Gastrocnemius medialis (tissue), 4 donors: ENCODE results near the gene ENOX1. TPM values are rescaled to one million over a fixed set of nuclear protein-coding genes. Genes with fewer than 3 reads are reported as not detected.

Source experiments
- ATAC-seq, 2 donors: fragments of 150-250 bp; one replicate each; pipeline ENCODE4 v1.9.1; 2016
- DNase-seq, 2 donors: peaks; one replicate each; pipeline ENCODE4 v3.0.0-alpha.2; 2019
- H3K27ac ChIP-seq, 4 donors: fragments of 200-600 bp; sonication (generic); 1 replicate in 1 of 4; 2 replicates in 3 of 4; pipeline ENCODE4 v1.5.1; 2016 to 2018; ENCODE audit warnings: mild to moderate bottlenecking in 2 of 4, moderate library complexity in 1 of 4
- H3K27me3 ChIP-seq, 3 donors: fragments of 200-600 bp; sonication (generic) in 2 of 3; 1 replicate in 1 of 3; 2 replicates in 2 of 3; pipeline versions ENCODE4 v1.5.1 to v1.6.0; 2016 to 2019; ENCODE audit warnings: mild to moderate bottlenecking in 1 of 3, moderate library complexity in 1 of 3
- H3K36me3 ChIP-seq, 2 donors: fragments of 200-600 bp; sonication (generic) in 1 of 2; one replicate each; pipeline ENCODE4 v1.5.1; 2017 to 2018
- H3K4me1 ChIP-seq, 2 donors: fragments of 200-600 bp; sonication (generic) in 1 of 2; one replicate each; pipeline ENCODE4 v1.5.1; 2016 to 2017; ENCODE audit warnings: mild to moderate bottlenecking in 2 of 2
- H3K4me3 ChIP-seq, 4 donors: fragments of 200-600 bp; sonication (generic) in 3 of 4; 1 replicate in 1 of 4; 2 replicates in 3 of 4; pipeline ENCODE4 v1.5.1; 2016 to 2019; ENCODE audit warnings: mild to moderate bottlenecking in 2 of 4
- H3K9me3 ChIP-seq, 3 donors: fragments of 200-600 bp; sonication (generic) in 2 of 3; 1 replicate in 1 of 3; 2 replicates in 2 of 3; pipeline ENCODE4 v1.5.1; 2016 to 2019
- CTCF ChIP-seq, 5 experiments: fragments of 450-650 bp in 3 of 5; fragments of 200-600 bp in 2 of 5; sonication (generic) in 2 of 5; IDR thresholded peaks in 4 of 5; conservative IDR thresholded peaks in 1 of 5; 1 replicate in 4 of 5; 2 replicates in 1 of 5; pipeline ENCODE4 v1.5.1; 2016 to 2019; ENCODE audit warnings: antibody characterized with exemption in 5 of 5, mild to moderate bottlenecking in 3 of 5, moderate library complexity in 3 of 5
- POLR2A ChIP-seq, 2 donors: fragments of 450-650 bp; IDR thresholded peaks; one replicate each; pipeline ENCODE4 v1.6.1; 2017; ENCODE audit warnings: antibody characterized with exemption in 2 of 2, mild to moderate bottlenecking in 2 of 2, moderate library complexity in 2 of 2
- in situ Hi-C, 4 donors: fragments of 200-750 bp; cut with MboI; loops; one replicate each; pipeline versions ENCODE4 v1.15.0 to v1.8.0; 2017; ENCODE audit warnings: low sequenced_read_pairs in 4 of 4
- intact Hi-C: fragments of 100-400 bp; cut with DNase I; formaldehyde crosslinking; loops from one replicate; pipeline ENCODE4 v1.15.1; 2023; ENCODE audit warnings: low total_unique reads
- total RNA-seq, 4 donors: library from RNA; depleted of rRNA; stranded (reverse); fragments of >200 nt; gene quantifications; one replicate each; pipeline versions ENCODE4 v1.1.0 to v1.2.3, GENCODE V29; 2016

ENOX1 gene
- total RNA-seq, 4 donors from 2014 or later: 0.46 to 3.5 (median 1.8) TPM

DNA sequence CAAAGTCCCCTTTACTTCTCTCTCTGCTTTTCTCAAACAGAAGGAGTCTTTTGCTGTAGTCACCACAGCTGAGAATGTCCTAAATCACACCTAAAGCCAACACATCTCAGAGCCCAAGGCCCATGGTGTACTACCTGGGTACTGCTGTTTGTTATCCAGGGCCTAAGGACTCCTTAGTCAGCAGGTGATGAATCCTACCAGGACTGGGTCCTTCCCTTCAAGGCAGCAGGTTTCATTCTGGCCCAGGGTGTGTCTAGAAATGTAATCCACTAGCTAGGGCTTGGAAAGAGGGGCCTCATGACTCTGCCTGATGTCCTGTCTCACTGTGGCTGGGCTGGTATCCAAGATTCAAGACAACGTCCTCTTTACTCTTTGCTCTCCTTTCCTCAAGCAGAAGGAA is 36.2 kb upstream of the ENOX1 start:
- Histone ChIP-seq H3K4me3 (no peak overlapping the region), H3K36me3 (no peaks in the 10 kb centered on the region), H3K9me3 (no peaks in the 10 kb centered on the region), H3K4me1 (no peaks in the 10 kb centered on the region), H3K27me3 (no peaks in the 10 kb centered on the region), H3K27ac (no peak overlapping the region)
- in situ Hi-C loops (loop anchor here (25.0 kb wide), 3 partner anchors 636 to 1236 kb away; no protein-coding TSS in a partner anchor), intact Hi-C loops (no loop called here)
- TF ChIP-seq POLR2A (IDR thresholded peaks at IDR 0.05) (no peak), CTCF (IDR thresholded peaks at IDR 0.05 in 4 of 5, conservative IDR thresholded peaks at IDR 0.05 in 1 of 5) (no peak)
- DNase-seq: no peak
- no peak for ATAC-seq

- DNase-seq (no peak), ATAC-seq (no peak)
- Histone ChIP-seq H3K36me3 (no peaks in the 10 kb centered on the region), H3K9me3 (no peaks in the 10 kb centered on the region), H3K27me3 (no peaks in the 10 kb centered on the region), H3K4me3 (no peak overlapping the region), H3K4me1 (no peaks in the 10 kb centered on the region), H3K27ac (no peak overlapping the region)
- in situ Hi-C loops (loop anchor here (25.0 kb wide), 3 partner anchors 629 to 1229 kb away; no protein-coding TSS in a partner anchor), intact Hi-C loops (no loop called here)
- TF ChIP-seq CTCF (IDR thresholded peaks at IDR 0.05 in 4 of 5, conservative IDR thresholded peaks at IDR 0.05 in 1 of 5) (no peak), POLR2A (IDR thresholded peaks at IDR 0.05) (no peak)
Observed at GRCh38 chr13:43816401-43816889, 29.7 kb upstream of the ENOX1 start.

DNA sequence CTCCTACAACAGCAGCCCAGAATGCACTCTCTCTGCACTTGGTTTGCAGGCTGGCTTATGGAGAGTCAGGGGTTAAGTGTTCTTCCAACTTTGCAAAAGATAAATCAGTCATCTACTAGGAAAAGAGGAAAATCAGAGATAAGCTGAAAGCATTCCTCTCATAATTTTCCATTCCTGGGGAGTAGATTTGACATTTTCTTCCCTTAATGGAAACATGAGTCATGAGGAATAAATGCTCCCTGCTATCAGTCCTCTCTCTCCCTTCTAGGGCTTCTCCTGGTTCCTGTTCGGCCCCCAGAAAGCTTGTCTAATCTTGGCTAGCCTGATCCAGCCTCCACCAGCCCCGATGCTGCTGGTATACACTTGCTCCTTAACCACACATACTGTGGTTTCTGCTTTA is 28.4 kb upstream of the ENOX1 start:
- TF ChIP-seq CTCF (IDR thresholded peaks at IDR 0.05 in 4 of 5, conservative IDR thresholded peaks at IDR 0.05 in 1 of 5) (no peak), POLR2A (IDR thresholded peaks at IDR 0.05) (no peak)
- Histone ChIP-seq H3K4me3 (no peak overlapping the region), H3K9me3 (no peaks in the 10 kb centered on the region), H3K27ac (no peak overlapping the region), H3K27me3 (no peaks in the 10 kb centered on the region), H3K4me1 (no peaks in the 10 kb centered on the region), H3K36me3 (no peaks in the 10 kb centered on the region)
- DNase-seq (no peak), ATAC-seq (no peak)
- in situ Hi-C loops (loop anchor here (25.0 kb wide), 3 partner anchors 628 to 1228 kb away; no protein-coding TSS in a partner anchor), intact Hi-C loops (no loop called here)

DNA sequence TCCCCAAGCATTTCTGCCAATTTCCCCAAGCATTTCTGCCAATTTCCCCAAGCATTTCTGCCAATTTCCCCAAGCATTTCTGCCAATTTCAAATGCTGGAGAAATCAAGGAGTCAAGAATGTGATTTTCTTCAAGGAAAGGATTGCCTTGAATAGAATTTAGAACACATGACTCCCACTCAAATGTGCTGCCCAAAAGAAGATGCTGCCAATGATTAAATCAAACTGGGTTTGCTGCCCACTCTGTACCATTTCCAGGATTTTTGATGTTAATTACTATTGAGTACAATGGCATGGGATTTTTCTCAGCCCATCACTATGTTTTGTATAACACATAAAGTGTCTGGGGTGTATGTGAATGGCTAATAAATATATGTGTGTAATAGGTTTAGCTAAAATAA is 21.9 kb upstream of the ENOX1 start:
- TF ChIP-seq CTCF (IDR thresholded peaks at IDR 0.05 in 4 of 5, conservative IDR thresholded peaks at IDR 0.05 in 1 of 5) (no peak), POLR2A (IDR thresholded peaks at IDR 0.05) (no peak)
- ATAC-seq (no peak), DNase-seq (no peak)
- H3K4me1 ChIP-seq: no peaks in the 10 kb centered on the region
- no peaks in the 10 kb centered on the region for H3K36me3 ChIP-seq
- H3K27me3 ChIP-seq: no peaks in the 10 kb centered on the region
- no peak overlapping the region for H3K4me3 ChIP-seq
- no peaks in the 10 kb centered on the region for H3K9me3 ChIP-seq
- no peak overlapping the region for H3K27ac ChIP-seq
- intact Hi-C loops (loop anchor here (10.0 kb wide), 1 partner anchor 1214 kb away; no protein-coding TSS in a partner anchor), in situ Hi-C loops (loop anchor here (5.0 to 25.0 kb wide), 7 partner anchors 504 to 1221 kb away; no protein-coding TSS in a partner anchor)
